Neural cell (in vitro differentiated cells): Measurements from ENCODE around the gene TAS2R46.
"Not testable (repeated sequence)": the region's sequence is repeated elsewhere in the genome, so short reads cannot be mapped to it uniquely, and the experiment has no call there.

Source experiments
- EP300 ChIP-seq: fragments of 450-650 bp; conservative IDR thresholded peaks from 2 replicates; pipeline ENCODE4 v1.6.1; 2014; ENCODE audit warnings: antibody characterized with exemption, mild to moderate bottlenecking, moderate library complexity; ENCODE audit not compliant: poor library complexity, severe bottlenecking
- EZH2 ChIP-seq: fragments of 200-600, 300-800 bp; shearing (Covaris generic), sonication (generic); IDR thresholded peaks from 2 replicates; pipeline ENCODE4 v1.6.1; 2014; ENCODE audit warnings: antibody characterized with exemption, low read length, borderline replicate concordance, mild to moderate bottlenecking; ENCODE audit not compliant: insufficient read depth, poor library complexity, severe bottlenecking
- POLR2AphosphoS5 ChIP-seq: IDR thresholded peaks from 2 replicates; pipeline ENCODE4 v1.6.1; 2012
- REST ChIP-seq: IDR thresholded peaks from 2 replicates; pipeline ENCODE4 v1.6.1; 2012; ENCODE audit warnings: borderline replicate concordance
- SMC3 ChIP-seq: fragments of 450-650 bp; conservative IDR thresholded peaks from 2 replicates; pipeline ENCODE4 v1.6.1; 2014; ENCODE audit warnings: antibody characterized with exemption, mild to moderate bottlenecking, moderate library complexity; ENCODE audit not compliant: poor library complexity
- TAF1 ChIP-seq: IDR thresholded peaks from 2 replicates; pipeline ENCODE4 v1.6.1; 2012; ENCODE audit warnings: low read depth
- TF ChIP-seq, protein P1 (sequence below): fragments of 450-650 bp; IDR thresholded peaks from 2 replicates; pipeline ENCODE4 v1.5.1; 2014; ENCODE audit warnings: antibody characterized with exemption, mild to moderate bottlenecking, moderate library complexity; ENCODE audit not compliant: poor library complexity, severe bottlenecking

GRCh38 chr12:11041366-11041765 lies 20.7 kb downstream of the TAS2R46 start:
- TF ChIP-seq, protein P1, sequence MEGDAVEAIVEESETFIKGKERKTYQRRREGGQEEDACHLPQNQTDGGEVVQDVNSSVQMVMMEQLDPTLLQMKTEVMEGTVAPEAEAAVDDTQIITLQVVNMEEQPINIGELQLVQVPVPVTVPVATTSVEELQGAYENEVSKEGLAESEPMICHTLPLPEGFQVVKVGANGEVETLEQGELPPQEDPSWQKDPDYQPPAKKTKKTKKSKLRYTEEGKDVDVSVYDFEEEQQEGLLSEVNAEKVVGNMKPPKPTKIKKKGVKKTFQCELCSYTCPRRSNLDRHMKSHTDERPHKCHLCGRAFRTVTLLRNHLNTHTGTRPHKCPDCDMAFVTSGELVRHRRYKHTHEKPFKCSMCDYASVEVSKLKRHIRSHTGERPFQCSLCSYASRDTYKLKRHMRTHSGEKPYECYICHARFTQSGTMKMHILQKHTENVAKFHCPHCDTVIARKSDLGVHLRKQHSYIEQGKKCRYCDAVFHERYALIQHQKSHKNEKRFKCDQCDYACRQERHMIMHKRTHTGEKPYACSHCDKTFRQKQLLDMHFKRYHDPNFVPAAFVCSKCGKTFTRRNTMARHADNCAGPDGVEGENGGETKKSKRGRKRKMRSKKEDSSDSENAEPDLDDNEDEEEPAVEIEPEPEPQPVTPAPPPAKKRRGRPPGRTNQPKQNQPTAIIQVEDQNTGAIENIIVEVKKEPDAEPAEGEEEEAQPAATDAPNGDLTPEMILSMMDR = not testable (repeated sequence)
- not testable (repeated sequence) for TF ChIP-seq EZH2, SMC3, POLR2AphosphoS5, EP300, TAF1, REST
